ENCODE measurements around the gene COL9A3.

GRCh38 chr20:62785393-62785792 is 31.5 kb upstream of the COL9A3 start:
- TF ChIP-seq CTCF (IDR thresholded peaks at IDR 0.05; ENCODE audit: insufficient read depth, low read length, poor library complexity, severe bottlenecking) (no peak), EZH2phosphoT487 (conservative IDR thresholded peaks at IDR 0.05; ENCODE audit: low read length) (no peak)

All from SU-DHL-6 (cell line).